Gastrocnemius medialis (tissue), 4 donors: ENCODE measurements around the gene CDC123.

Experiments used
- POLR2A ChIP-seq, 2 donors: fragments of 450-650 bp; IDR thresholded peaks; one replicate each; pipeline ENCODE4 v1.6.1; 2017; ENCODE audit warnings: antibody characterized with exemption in 2 of 2, mild to moderate bottlenecking in 2 of 2, moderate library complexity in 2 of 2
- TF ChIP-seq, protein P1 (sequence below), 5 experiments: fragments of 450-650 bp in 3 of 5; fragments of 200-600 bp in 2 of 5; sonication (generic) in 2 of 5; IDR thresholded peaks in 4 of 5; conservative IDR thresholded peaks in 1 of 5; 1 replicate in 4 of 5; 2 replicates in 1 of 5; pipeline ENCODE4 v1.5.1; 2016 to 2019; ENCODE audit warnings: antibody characterized with exemption in 5 of 5, mild to moderate bottlenecking in 3 of 5, moderate library complexity in 3 of 5

- TF ChIP-seq POLR2A (IDR thresholded peaks at IDR 0.05) = no peak
- TF ChIP-seq, protein P1, sequence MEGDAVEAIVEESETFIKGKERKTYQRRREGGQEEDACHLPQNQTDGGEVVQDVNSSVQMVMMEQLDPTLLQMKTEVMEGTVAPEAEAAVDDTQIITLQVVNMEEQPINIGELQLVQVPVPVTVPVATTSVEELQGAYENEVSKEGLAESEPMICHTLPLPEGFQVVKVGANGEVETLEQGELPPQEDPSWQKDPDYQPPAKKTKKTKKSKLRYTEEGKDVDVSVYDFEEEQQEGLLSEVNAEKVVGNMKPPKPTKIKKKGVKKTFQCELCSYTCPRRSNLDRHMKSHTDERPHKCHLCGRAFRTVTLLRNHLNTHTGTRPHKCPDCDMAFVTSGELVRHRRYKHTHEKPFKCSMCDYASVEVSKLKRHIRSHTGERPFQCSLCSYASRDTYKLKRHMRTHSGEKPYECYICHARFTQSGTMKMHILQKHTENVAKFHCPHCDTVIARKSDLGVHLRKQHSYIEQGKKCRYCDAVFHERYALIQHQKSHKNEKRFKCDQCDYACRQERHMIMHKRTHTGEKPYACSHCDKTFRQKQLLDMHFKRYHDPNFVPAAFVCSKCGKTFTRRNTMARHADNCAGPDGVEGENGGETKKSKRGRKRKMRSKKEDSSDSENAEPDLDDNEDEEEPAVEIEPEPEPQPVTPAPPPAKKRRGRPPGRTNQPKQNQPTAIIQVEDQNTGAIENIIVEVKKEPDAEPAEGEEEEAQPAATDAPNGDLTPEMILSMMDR (IDR thresholded peaks at IDR 0.05 in 4 of 5, conservative IDR thresholded peaks at IDR 0.05 in 1 of 5) = no peak
These were observed 39.4 kb upstream of the CDC123 start for GRCh38 chr10:12156367-12157123.
